ENCODE results near the gene GRID1.

GRCh38 chr10:85581371-85581770, 785.2 kb downstream of the GRID1 start:
- TF ChIP-seq CTCF (IDR thresholded peaks at IDR 0.05) = no peak
- TF ChIP-seq POLR2AphosphoS5 (IDR thresholded peaks at IDR 0.05; ENCODE audit: insufficient read depth in 1 of 2, low read depth in 1 of 2) = no peak
- TF ChIP-seq POLR2A (IDR thresholded peaks at IDR 0.05) = no peak
